ENCODE data around the gene AXIN1.

AXIN1 gene

GRCh38 chr16:325375-326145 is 27.0 kb downstream of the AXIN1 start:
- no peak for DNase-seq

- no peak for DNase-seq
Observed at GRCh38 chr16:324451-325334, 27.8 kb downstream of the AXIN1 start.

- no peak for DNase-seq
Observed at GRCh38 chr16:324201-324450, 28.4 kb downstream of the AXIN1 start.

DNA sequence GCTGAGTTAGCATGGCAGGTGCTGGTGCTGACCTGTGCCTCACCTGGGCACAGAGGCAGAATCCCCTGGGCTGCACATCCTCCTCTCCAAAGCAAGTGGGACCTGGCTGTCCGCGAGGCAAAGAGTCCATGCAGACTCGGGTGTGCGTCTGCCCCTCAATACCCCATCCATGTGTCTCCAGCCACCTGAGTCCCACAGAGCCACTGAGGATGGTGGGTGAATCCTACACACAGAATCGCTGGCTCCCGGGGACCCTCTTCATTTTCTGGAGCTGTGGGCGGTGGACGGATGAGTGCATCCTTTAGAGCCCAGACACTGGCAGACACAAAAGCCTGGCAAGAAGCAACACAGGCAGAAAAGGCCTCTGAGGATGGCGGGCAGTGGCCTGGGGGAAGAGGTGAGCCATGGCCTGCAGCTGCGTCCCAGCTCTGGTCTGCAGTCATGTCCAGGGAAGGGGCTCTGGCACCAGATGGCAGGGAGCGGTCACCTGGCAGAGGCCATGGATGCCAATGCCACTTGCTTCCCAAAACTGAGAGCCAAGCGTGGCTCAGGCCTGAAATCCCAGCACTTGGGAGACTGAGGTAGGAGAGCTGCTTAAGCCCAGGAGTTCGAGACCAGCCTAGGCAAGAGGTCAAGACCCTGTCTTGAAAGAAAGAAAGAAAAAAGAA is 29.9 kb downstream of the AXIN1 start:
- no peak for DNase-seq

- DNase-seq, result no peak
Observed at GRCh38 chr16:321532-321931, 31.0 kb downstream of the AXIN1 start.

DNA sequence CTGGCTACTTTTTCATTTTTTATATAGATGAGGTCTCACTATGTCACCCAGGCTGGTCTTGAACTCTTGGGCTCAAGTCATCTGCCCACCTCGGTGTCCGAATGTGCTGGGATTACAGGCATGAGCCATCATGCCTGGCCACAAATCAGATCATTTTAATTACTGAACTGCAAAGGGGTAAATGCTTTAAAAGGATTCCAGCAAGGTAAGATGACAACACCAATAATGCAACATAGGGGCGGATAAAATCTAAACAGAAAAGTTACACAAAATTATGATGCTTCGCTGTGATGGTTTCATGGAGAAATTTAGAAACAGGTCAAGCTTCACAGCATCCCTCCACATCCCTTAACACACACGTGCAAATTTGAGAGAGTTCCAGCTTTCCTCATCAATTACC is 32.3 kb downstream of the AXIN1 start:
- DNase-seq, result no peak

- DNase-seq, result no peak
Observed at GRCh38 chr16:318628-319027, 33.9 kb downstream of the AXIN1 start.

- no peak for DNase-seq
Observed at GRCh38 chr16:317583-317982, 34.9 kb downstream of the AXIN1 start.

DNA sequence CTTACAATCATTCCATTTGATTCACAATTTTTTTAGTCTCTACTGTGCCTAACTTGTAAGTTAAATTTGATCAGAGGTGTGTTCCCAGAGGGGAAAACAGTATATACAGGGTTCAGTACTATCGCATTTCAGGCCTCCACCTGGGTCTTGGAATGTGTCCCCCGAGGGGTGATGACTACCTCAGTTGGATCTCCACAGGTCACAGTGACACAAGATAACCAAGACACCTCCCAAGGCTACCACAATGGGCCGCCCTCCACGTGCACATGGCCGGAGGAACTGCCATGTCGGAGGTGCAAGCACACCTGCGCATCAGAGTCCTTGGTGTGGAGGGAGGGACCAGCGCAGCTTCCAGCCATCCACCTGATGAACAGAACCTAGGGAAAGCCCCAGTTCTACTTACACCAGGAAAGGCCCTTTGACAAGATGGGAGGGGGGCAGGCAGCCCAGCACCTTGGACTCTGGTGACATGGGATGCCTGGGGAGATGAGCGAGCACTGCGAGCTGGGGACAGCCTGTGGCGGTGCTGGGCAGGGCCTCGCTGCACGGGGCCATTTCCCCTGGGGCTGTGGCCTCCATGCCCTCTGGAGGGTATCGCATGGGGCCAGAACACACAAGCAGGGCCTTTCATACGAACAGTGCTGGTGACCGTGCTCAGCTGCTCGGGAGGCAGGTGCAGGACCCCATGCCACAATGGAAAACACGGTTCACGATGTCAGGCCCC is 35.6 kb downstream of the AXIN1 start:
- no peak for DNase-seq

DNA sequence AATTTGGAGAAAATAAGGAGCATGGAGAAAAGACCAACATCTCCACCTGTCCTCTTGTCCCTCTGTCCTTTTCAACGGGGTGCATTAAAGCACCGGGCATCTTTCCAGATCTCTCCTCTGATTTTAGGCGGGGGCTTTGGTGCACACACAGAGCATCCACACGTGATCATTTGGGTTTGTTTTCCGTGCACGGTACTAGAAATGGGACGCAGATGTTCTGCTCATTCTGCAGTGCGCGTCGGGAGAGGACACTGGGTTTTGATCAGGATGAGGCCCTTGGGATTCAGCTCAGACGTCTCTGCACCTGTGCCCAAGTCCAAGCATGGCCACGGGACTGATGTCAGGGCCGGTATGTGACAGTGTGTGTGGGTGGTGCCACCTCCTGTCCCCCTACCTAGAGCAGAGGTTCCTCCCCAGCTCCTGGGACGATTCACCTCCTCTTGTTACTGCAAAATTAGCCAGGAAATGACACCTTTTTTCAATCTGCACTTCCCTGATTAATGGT is 37.7 kb downstream of the AXIN1 start:
- DNase-seq, result no peak

GRCh38 chr16:314351-314750 is 38.2 kb downstream of the AXIN1 start:
- no peak for DNase-seq

- DNase-seq, result no peak
Observed at GRCh38 chr16:311725-312124, 40.8 kb downstream of the AXIN1 start.

DNA sequence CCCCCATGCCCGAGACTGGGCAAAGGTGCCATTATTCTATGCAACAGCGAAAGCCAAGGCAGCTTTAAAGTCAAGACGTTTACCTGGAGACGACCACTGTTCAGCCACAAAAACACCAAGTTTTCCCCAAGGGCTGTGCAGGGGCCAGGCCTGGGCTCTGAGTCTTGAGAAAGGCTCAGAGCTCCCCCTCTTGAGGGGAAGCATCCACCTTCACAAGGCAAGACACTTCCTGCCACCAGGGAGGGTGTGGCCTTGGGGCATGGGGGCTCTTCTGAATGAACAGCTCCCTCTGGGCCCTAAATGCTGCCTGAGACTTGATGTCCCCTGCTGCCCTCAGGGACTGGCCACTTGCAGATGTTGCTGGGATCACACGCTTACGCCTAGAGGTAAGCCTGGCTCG is 43.0 kb downstream of the AXIN1 start:
- DNase-seq, result no peak

GRCh38 chr16:307691-308312 is 44.7 kb downstream of the AXIN1 start:
- DNase-seq, result no peak

DNA sequence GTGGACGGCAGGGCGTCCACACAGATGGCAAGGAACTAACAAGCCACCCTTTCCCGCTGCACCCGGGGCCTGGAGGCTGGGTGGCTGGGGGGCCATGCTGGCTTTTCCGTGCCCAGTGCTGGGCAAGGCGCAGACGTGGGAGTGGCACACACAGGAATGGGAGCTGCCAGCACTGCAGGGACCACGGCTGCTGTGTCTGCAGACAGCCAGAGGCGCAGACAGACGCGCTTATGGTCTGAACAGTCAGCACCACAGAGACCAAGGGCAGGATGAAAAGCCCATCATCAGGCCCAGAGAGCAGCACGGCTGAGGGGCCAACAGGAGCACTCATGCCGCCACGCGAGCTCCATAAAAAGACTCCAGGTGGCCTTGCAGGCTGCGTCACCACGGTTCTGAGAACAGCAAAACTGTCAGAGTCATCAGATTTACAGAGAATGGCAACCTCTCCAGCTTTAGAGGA is 45.6 kb downstream of the AXIN1 start:
- DNase-seq, result no peak

DNA sequence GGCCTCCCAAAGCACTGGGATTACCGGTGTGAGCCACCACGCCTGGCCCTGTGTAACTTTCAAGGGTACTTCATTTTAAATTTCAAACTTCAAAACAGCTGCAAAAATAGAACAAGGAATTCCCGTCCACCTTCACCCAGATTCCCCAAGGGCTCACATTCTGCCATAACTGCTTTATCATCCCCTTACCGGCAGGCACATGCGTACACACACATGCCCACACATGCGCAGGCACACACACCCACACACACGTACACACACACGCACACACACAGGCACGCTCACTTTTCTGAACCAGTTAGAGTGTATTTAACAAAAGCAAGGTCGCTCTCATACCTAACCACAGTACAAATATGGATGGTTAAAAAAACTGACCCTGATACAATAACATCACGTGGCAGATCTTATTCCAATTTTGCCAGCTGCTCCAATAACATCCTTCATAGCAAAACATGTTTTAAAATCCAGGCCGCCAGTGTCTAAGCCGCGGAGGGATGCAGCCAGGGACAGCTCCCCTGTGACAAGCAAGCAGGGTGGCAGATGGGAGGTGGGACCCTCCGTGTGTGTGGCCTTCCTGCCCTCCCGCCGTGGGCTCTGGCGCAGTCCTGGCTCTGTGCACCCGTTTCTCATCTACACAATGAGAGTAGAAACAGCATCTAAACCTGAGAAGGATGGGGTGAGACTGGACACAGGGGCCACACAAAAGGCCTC is 46.5 kb downstream of the AXIN1 start:
- DNase-seq, result no peak

- DNase-seq, result no peak
Observed at GRCh38 chr16:303760-304505, 48.6 kb downstream of the AXIN1 start.

DNA sequence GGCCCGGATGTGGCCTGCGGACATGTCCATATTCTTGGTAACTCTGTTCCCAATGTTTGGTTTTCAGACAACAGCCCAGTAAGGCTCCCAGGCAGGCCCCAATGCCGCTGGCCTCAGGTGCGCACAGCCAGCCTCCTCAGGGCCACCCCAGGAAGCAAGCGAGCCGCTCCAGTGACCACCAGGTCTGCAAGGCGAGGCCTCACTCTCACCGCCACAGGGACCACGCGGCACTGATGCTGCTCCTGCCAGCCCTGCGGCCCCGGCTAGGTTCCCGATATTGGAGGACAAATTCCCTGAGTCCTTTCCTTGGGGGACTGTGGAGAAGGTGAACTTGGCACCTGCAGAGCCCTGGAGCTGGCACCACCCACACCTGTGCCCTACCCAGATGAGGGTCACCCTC is 50.6 kb downstream of the AXIN1 start:
- no peak for DNase-seq

GRCh38 chr16:301235-301634 is 51.3 kb downstream of the AXIN1 start:
- no peak for DNase-seq

DNA sequence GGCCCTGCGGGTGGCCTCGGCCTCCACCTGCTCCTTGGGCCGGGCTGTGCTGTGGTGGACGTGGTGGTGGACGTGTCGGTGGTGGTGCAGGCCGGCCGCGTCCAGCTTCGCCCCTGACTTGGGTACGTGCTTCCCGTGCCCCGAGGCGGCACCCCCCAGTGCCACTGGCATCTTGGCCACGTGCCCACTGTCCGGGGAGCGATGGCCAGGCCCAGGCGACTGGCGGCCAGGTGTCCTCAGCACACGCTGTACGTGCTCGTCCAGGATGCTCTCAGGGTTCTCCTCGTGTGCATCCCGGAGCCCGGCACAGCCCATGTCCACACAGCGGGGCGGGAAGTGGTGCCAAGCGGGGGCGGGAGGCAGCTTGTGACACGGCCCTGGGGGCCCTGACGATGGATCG is 54.7 kb downstream of the AXIN1 start:
- DNase-seq, result no peak
